ENCODE data around the gene ADAR.

The ADAR gene

DNA sequence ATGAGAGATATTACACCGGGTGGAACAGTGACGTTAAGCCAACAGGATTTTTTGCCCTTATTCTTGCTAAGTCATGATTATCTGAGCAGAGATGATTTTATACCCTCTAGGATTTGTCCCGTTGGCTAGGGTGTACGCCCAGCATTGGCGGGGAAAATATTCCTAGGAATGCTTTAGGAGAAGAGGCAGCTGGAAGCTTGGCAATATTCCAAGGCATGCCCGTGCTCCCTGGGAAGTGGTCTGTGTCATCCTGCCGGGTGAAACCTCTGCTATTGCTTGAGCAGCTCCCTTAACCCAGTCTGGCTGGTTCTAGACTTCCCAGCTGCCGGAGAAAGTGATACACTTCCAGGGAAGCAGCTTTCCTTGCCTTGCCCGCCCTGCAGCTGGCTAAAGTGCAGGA is 24.2 kb downstream of the ADAR start:
- DNase-seq (ENCODE audit: low read depth) = no peak
- no peak overlapping the region for H3K4me3 ChIP-seq (ENCODE audit: low read depth, low read length)
- TF ChIP-seq, protein P1, sequence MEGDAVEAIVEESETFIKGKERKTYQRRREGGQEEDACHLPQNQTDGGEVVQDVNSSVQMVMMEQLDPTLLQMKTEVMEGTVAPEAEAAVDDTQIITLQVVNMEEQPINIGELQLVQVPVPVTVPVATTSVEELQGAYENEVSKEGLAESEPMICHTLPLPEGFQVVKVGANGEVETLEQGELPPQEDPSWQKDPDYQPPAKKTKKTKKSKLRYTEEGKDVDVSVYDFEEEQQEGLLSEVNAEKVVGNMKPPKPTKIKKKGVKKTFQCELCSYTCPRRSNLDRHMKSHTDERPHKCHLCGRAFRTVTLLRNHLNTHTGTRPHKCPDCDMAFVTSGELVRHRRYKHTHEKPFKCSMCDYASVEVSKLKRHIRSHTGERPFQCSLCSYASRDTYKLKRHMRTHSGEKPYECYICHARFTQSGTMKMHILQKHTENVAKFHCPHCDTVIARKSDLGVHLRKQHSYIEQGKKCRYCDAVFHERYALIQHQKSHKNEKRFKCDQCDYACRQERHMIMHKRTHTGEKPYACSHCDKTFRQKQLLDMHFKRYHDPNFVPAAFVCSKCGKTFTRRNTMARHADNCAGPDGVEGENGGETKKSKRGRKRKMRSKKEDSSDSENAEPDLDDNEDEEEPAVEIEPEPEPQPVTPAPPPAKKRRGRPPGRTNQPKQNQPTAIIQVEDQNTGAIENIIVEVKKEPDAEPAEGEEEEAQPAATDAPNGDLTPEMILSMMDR (IDR thresholded peaks at IDR 0.05; ENCODE audit: low read depth, low read length, missing control alignments) = no peak

DNA sequence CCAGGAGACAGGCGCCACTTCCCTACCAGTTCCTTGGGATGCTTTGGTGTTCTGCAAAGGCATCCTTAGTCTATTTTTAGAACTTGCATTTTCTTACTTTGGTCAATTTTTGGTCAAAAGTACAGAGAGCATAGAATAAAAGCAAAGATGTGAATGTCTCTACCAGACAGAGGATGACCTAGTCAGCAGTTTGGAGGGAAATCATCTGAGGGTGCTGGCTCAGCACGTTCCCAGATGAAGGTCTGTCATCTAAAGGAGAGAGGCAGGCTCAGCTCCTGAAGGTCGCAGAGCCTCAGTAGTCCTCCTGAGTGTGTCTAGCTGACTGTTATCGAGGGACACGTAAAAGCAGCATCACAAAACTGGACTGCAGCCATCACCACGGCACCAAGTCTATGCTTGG is 25.1 kb downstream of the ADAR start:
- TF ChIP-seq, protein P1 (IDR thresholded peaks at IDR 0.05; ENCODE audit: low read depth, low read length, missing control alignments) = no peak

DNA sequence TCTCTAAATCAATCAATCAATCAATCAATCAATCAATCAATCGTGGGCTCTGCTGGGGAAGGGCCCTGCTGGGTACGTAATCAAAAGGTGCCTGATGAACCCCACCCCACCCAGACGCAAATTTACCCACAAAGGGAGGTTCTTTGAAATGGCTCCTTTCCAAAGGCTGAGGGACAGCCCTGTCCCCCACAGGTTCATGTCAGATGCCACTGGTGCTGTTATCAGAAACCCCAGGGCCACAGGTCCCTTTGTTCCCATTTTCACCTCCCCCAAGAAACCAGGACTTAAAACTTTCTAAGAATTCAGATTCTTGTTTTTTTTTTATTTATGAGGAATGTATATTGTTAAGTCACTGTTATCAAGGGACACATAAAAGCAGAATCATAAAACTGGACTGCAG is 26.2 kb downstream of the ADAR start:
- DNase-seq (ENCODE audit: low read depth) = no peak
- TF ChIP-seq, protein P1 (IDR thresholded peaks at IDR 0.05; ENCODE audit: low read depth, low read length, missing control alignments) = no peak
- no peak overlapping the region for H3K4me3 ChIP-seq (ENCODE audit: low read depth, low read length)

More for the DNA sequence above, 25.1 kb downstream of the ADAR start:
- DNase-seq (ENCODE audit: low read depth) = no peak
- H3K4me3 ChIP-seq (ENCODE audit: low read depth, low read length) = no peak overlapping the region

DNA sequence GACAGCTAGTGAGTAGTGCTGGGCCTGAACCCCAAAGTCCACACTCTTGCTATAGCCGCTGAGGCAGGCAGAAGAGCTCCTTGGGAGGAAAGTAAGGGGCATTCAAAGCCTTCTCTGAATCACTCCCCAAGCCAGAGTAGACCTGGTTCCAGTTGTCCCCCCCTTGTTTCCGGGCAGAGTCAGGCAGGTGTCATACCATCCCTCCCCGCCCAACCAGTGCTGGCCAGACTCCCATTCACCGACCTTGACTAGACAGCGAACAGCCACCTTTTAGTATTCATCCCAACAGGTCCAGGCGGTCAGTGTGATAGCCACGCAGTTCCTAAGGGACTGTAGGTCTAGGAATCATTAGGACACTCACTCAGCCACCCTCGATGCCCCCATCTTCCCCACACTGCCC is 28.6 kb downstream of the ADAR start:
- TF ChIP-seq, protein P1 (IDR thresholded peaks at IDR 0.05; ENCODE audit: low read depth, low read length, missing control alignments) = no peak
- no peak overlapping the region for H3K4me3 ChIP-seq (ENCODE audit: low read depth, low read length)
- DNase-seq (ENCODE audit: low read depth) = no peak

DNA sequence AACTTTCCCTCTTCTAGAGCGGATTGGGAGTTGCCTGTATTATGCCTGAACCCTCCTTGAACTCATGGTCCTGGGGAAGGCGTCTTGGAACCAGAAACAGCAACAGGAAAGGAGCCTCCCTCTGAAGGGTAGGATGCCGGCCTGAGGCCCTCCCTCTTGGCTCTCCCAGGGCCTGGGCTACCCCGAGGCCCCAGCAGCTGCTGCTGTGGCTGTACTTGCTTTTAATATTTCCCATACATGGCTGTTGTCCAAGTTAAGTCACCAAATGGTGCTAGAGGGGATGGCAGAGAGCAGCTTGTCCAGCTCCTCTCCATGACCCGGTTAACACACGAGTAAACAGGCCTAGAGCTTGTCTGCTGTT is 29.9 kb downstream of the ADAR start:
- TF ChIP-seq, protein P1 (IDR thresholded peaks at IDR 0.05; ENCODE audit: low read depth, low read length, missing control alignments) = no peak
- DNase-seq (ENCODE audit: low read depth) = no peak
- no peak overlapping the region for H3K4me3 ChIP-seq (ENCODE audit: low read depth, low read length)

DNA sequence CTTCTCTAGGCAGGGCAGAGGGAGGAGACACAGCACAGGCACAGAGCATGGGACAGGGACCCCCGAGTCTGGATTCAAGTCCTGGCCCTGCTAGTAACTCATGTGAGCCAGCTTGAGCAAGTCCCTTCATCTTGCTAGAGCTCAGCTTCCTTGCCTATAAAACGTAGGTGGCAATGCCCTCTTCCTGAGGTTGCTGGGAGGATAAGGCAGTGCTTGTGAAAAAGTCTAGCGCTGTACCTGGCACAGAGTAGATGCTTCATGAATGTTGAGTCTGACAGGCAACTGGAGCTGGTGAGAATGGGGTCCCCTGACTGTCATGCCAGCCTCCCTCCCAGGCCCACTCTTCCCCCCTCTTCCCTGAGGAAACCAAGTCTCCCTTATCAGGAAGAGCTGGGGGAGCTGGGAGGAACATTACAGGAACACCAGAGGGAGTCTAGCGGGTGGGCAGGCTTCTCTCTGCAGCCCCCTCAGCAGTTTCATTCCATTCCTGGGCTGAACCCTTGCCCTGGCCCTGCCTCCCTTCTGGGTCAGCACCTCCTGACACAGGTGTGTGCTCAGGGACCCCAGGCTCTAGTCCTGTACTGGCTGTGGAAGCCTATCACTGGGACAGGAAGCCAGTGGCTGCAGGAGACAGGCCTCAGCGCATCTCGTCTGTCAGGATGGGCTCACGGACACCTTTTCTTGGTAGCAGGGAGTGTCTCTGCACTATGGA is 30.5 kb downstream of the ADAR start:
- no peak for DNase-seq (ENCODE audit: low read depth)
- TF ChIP-seq, protein P1 (IDR thresholded peaks at IDR 0.05; ENCODE audit: low read depth, low read length, missing control alignments) = peak; percentile 1
- H3K4me3 ChIP-seq (ENCODE audit: low read depth, low read length) = no peak overlapping the region

DNA sequence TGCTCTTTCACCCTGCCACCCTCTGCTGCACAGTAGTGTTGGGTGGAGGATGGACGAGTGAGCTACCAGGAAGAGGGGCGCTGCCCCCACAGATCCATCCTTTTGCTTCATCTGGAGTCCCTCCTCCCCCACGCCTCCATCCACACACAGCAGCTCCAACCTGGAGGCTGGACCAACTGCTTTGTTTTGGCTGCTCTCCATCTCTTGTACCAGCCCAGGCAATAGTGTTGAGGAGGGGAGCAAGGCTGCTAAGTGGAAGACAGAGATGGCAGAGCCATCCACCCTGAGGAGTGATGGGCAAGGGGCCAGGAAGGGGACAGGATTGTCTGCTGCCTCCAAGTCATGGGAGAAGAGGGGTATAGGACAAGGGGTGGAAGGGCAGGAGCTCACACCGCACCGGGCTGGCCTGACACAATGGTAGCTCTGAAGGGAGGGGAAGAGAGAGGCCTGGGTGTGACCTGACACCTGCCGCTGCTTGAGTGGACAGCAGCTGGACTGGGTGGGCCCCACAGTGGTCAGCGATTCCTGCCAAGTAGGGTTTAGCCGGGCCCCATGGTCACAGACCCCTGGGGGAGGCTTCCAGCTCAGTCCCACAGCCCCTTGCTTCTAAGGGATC is 31.9 kb downstream of the ADAR start:
- TF ChIP-seq, protein P1 (IDR thresholded peaks at IDR 0.05; ENCODE audit: low read depth, low read length, missing control alignments) = no peak
- no peak overlapping the region for H3K4me3 ChIP-seq (ENCODE audit: low read depth, low read length)
- DNase-seq (ENCODE audit: low read depth) = no peak

All from GM12864 (cell line).